Esophagus squamous epithelium (tissue), 4 donors: ENCODE results near the gene TAF1L.

ENCODE experiments used
- POLR2A ChIP-seq, 4 donors: fragments of 450-650 bp; IDR thresholded peaks; one replicate each; pipeline ENCODE4 v1.6.1; 2017; ENCODE audit warnings: antibody characterized with exemption in 4 of 4, mild to moderate bottlenecking in 4 of 4, moderate library complexity in 3 of 4
- TF ChIP-seq, protein P1 (sequence below), 6 experiments: fragments of 450-650 bp in 4 of 6; fragments of 200-600 bp in 2 of 6; sonication (generic) in 2 of 6; IDR thresholded peaks; one replicate each; pipeline ENCODE4 v1.5.1; 2016 to 2019; ENCODE audit warnings: antibody characterized with exemption in 6 of 6, mild to moderate bottlenecking in 4 of 6, moderate library complexity in 4 of 6

DNA sequence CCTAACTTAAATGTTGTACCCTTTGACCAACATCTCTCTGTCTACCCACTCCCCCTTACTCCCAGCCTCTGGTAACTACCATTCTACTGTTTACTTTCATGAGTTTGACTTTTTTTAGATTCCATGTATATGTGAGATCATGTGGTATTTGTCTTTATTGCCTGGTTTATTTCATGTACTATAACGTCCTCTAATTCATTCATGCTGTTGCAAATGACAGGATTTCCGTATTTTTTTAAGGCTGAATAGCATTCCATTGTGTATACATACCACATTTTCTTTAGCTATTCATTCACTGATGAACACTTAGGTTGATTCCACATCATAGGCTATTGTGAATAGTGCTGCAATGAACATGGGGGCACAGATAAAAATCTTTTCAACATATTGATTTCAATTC lies 50.7 kb downstream of the TAF1L start:
- TF ChIP-seq, protein P1, sequence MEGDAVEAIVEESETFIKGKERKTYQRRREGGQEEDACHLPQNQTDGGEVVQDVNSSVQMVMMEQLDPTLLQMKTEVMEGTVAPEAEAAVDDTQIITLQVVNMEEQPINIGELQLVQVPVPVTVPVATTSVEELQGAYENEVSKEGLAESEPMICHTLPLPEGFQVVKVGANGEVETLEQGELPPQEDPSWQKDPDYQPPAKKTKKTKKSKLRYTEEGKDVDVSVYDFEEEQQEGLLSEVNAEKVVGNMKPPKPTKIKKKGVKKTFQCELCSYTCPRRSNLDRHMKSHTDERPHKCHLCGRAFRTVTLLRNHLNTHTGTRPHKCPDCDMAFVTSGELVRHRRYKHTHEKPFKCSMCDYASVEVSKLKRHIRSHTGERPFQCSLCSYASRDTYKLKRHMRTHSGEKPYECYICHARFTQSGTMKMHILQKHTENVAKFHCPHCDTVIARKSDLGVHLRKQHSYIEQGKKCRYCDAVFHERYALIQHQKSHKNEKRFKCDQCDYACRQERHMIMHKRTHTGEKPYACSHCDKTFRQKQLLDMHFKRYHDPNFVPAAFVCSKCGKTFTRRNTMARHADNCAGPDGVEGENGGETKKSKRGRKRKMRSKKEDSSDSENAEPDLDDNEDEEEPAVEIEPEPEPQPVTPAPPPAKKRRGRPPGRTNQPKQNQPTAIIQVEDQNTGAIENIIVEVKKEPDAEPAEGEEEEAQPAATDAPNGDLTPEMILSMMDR (IDR thresholded peaks at IDR 0.05): no peak
- no peak for TF ChIP-seq POLR2A (IDR thresholded peaks at IDR 0.05)
